ENCODE measurements around the gene RABGGTA. TPM values are rescaled to one million over a fixed set of nuclear protein-coding genes. Genes with fewer than 3 reads are reported as not detected.

RABGGTA gene
- total RNA-seq, 1 donor from 2014 or later, result 27.0 TPM

GRCh38 chr14:24254630-24255392 is 16.6 kb downstream of the RABGGTA start:
- Mint-ChIP-seq H3K4me3 (ENCODE audit: unreplicated experiment) (no peak overlapping the region), H3K27ac (ENCODE audit: unreplicated experiment) (no peak overlapping the region), H3K4me1 (ENCODE audit: low read depth) (peaks cover 39% of the 10 kb centered on the region), H3K36me3 (ENCODE audit: low read depth) (peaks cover 8% of the 10 kb centered on the region), H3K9me3 (ENCODE audit: low read depth) (no peaks in the 10 kb centered on the region), H3K27me3 (ENCODE audit: low read depth) (no peaks in the 10 kb centered on the region)
- TF ChIP-seq CTCF (IDR thresholded peaks at IDR 0.05), result no peak
- DNase-seq (ENCODE audit: low spot score), result peak; percentile 78

DNA sequence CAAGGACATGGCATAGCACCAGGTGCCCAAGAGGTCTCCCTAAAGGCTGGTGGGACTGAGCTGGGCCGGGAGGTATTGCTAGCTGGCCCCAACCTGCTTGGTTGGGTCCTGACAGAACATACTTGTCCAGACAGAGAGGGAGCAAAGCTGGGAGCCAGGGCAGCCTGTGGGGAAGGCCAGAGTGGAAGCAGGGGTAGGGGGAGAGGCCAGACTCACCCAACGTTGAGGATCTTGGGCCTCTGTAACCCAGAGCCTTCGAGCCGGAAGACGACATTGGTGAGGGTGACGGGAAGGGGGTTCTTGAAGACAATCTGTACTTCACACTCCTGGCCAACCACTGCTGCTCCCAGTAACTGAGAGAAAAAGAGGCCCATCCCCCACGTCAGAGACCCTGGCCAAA is 17.5 kb downstream of the RABGGTA start:
- H3K4me1 Mint-ChIP-seq (ENCODE audit: low read depth), result peaks cover 32% of the 10 kb centered on the region
- DNase-seq (ENCODE audit: low spot score), result peak; percentile 42
- no peaks in the 10 kb centered on the region for H3K9me3 Mint-ChIP-seq (ENCODE audit: low read depth)
- H3K27me3 Mint-ChIP-seq (ENCODE audit: low read depth), result no peaks in the 10 kb centered on the region
- H3K27ac Mint-ChIP-seq (ENCODE audit: unreplicated experiment), result no peak overlapping the region
- no peak overlapping the region for H3K4me3 Mint-ChIP-seq (ENCODE audit: unreplicated experiment)
- H3K36me3 Mint-ChIP-seq (ENCODE audit: low read depth), result peaks cover 8% of the 10 kb centered on the region
- TF ChIP-seq CTCF (IDR thresholded peaks at IDR 0.05), result no peak

DNA sequence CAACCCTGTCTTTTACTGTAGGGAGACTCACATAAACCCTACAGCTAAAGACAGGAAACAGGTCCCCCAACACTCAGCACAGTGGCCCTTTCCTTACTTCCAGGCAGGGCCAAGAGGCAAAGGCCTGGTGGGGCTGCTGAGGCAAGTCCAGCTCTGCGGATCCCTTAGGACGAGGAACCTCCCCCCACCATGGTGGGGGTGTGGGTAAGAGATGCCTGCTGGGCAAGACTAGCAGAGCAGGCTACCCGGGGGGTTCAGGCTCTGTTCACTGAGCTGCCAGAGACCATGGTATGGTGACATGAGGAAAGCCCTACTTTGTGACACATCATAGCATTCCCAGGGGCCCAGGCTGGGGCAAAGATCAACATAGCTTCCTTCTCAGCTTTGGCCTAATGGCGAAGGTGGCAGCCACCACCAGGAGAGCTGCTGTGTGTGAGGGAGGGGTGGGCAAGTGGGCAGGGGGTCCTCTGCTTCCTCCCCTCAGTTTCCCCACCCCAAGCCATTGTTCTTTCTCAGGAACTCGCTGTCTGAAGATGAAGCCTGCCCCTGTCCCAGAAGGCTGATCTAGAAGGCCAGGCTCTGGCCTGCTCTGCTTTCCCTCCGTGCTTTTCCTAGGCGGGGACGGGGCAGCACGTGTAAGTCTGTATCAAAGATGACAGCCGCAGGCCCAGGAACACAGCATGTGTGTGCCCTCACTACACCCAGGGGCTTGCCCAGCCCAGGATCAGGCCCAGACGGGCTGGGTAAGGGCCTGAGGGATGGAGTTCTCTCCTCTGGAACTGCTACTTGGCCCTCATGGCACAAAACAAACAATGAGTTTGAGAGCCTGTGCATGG is 18.9 kb downstream of the RABGGTA start:
- Mint-ChIP-seq H3K4me3 (ENCODE audit: unreplicated experiment) (no peak overlapping the region), H3K4me1 (ENCODE audit: low read depth) (peaks cover 24% of the 10 kb centered on the region), H3K27ac (ENCODE audit: unreplicated experiment) (no peak overlapping the region), H3K27me3 (ENCODE audit: low read depth) (no peaks in the 10 kb centered on the region), H3K36me3 (ENCODE audit: low read depth) (peaks cover 8% of the 10 kb centered on the region), H3K9me3 (ENCODE audit: low read depth) (no peaks in the 10 kb centered on the region)
- TF ChIP-seq CTCF (IDR thresholded peaks at IDR 0.05), result peak; percentile 3
- peak; percentile 72 for DNase-seq (ENCODE audit: low spot score)

DNA sequence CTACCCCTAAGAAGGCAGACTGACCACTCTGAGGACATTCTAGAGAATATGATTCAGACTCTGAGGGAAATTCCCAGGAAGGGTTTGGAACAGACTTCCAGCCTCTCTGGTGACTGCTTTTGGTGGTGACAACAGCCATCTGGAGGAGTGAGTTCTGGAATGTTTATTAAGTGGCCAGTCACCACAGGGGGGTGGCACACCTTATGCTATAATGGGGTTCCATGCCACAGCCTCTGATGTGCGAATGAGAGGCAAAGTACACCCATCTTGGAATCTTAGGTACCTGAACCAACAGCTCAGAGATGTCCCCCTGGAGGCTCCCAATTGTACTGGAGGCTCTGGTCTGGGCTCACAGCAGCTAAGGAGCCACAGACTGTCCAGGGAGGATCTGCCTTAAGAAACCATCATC is 19.5 kb downstream of the RABGGTA start:
- no peak overlapping the region for H3K4me3 Mint-ChIP-seq (ENCODE audit: unreplicated experiment)
- no peaks in the 10 kb centered on the region for H3K27me3 Mint-ChIP-seq (ENCODE audit: low read depth)
- H3K27ac Mint-ChIP-seq (ENCODE audit: unreplicated experiment), result peak overlapping the region; percentile 65
- peaks cover 8% of the 10 kb centered on the region for H3K36me3 Mint-ChIP-seq (ENCODE audit: low read depth)
- peak; percentile 15 for DNase-seq (ENCODE audit: low spot score)
- no peaks in the 10 kb centered on the region for H3K9me3 Mint-ChIP-seq (ENCODE audit: low read depth)
- peaks cover 18% of the 10 kb centered on the region for H3K4me1 Mint-ChIP-seq (ENCODE audit: low read depth)
- peak; percentile 34 for TF ChIP-seq CTCF (IDR thresholded peaks at IDR 0.05)

DNA sequence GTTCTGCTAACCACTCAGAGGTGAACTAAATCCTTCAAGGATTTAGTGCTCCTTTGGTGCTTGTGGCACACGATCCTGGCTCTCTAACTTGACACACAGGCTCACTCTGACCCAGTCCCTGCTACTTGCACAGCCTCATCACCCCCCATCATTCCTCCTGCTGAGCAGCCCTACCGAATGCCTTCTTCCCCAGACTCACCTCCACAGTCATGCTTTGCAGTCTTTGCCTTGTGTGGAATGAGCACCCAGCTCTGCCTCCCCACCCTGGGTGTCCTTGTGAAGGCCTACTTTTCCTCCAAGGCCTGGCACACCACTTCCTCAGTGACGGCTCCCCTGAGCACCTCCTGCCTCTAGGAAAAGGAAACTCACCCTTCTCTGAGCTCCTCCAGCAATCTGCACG is 21.0 kb downstream of the RABGGTA start:
- no peaks in the 10 kb centered on the region for H3K27me3 Mint-ChIP-seq (ENCODE audit: low read depth)
- no peaks in the 10 kb centered on the region for H3K9me3 Mint-ChIP-seq (ENCODE audit: low read depth)
- DNase-seq (ENCODE audit: low spot score), result no peak
- no peak overlapping the region for H3K4me3 Mint-ChIP-seq (ENCODE audit: unreplicated experiment)
- peaks cover 12% of the 10 kb centered on the region for H3K4me1 Mint-ChIP-seq (ENCODE audit: low read depth)
- H3K36me3 Mint-ChIP-seq (ENCODE audit: low read depth), result peaks cover 8% of the 10 kb centered on the region
- no peak for TF ChIP-seq CTCF (IDR thresholded peaks at IDR 0.05)
- no peak overlapping the region for H3K27ac Mint-ChIP-seq (ENCODE audit: unreplicated experiment)
